DOHH2 (cell line): ENCODE data around the gene CDK14.
"Not testable (repeated sequence)": the region's sequence is repeated elsewhere in the genome, so short reads cannot be mapped to it uniquely, and the experiment has no call there.

ENCODE experiments used
- H3F3A ChIP-seq: fragments of 200-600 bp; sonication (generic), shearing (Covaris generic); 2 replicates; pipeline ENCODE4 v1.6.0; 2016; ENCODE audit warnings: antibody characterized with exemption, mild to moderate bottlenecking; ENCODE audit not compliant: control insufficient read depth, insufficient read depth
- H3K27ac ChIP-seq: fragments of 200-600 bp; sonication (generic); 2 replicates; pipeline ENCODE4 v1.5.1; 2014; ENCODE audit warnings: low read depth, mild to moderate bottlenecking, low read length, moderate library complexity
- H3K27me3 ChIP-seq: fragments of 200-600 bp; sonication (generic); 2 replicates; pipeline ENCODE4 v1.6.1; 2014; ENCODE audit warnings: mild to moderate bottlenecking, low read length, mixed read lengths; ENCODE audit not compliant: control insufficient read depth
- H3K36me3 ChIP-seq: fragments of 200-600 bp; sonication (generic); 2 replicates; pipeline ENCODE4 v1.6.1; 2014; ENCODE audit warnings: mild to moderate bottlenecking, low read length, moderate library complexity, mixed read lengths; ENCODE audit not compliant: control insufficient read depth
- H3K4me1 ChIP-seq: fragments of 200-600 bp; sonication (generic); 2 replicates; pipeline ENCODE4 v1.6.1; 2014; ENCODE audit warnings: mild to moderate bottlenecking, low read length, mixed read lengths; ENCODE audit not compliant: control insufficient read depth
- H3K4me2 ChIP-seq: fragments of 200-600 bp; sonication (generic); 2 replicates; pipeline ENCODE4 v1.6.0; 2014; ENCODE audit warnings: mild to moderate bottlenecking, low read length, moderate library complexity
- H3K4me3 ChIP-seq: fragments of 200-600 bp; sonication (generic); 2 replicates; pipeline ENCODE4 v1.5.1; 2014; ENCODE audit warnings: mild to moderate bottlenecking, low read length, mixed read lengths
- H3K79me2 ChIP-seq: fragments of 200-600 bp; sonication (generic); 2 replicates; pipeline ENCODE4 v1.6.1; 2014; ENCODE audit warnings: mild to moderate bottlenecking, low read length, mixed read lengths; ENCODE audit not compliant: control insufficient read depth
- H3K9me2 ChIP-seq: fragments of 200-600 bp; sonication (generic); replicated peaks from 2 replicates; pipeline ENCODE4 v1.6.1; 2014; ENCODE audit warnings: mild to moderate bottlenecking, low read length, mixed read lengths; ENCODE audit not compliant: control insufficient read depth
- H3K9me3 ChIP-seq: fragments of 200-600 bp; sonication (generic); 2 replicates; pipeline ENCODE4 v1.6.1; 2014; ENCODE audit warnings: antibody characterized with exemption, low read length, mixed read lengths; ENCODE audit not compliant: control insufficient read depth, insufficient read depth
- H4K20me1 ChIP-seq: fragments of 200-600 bp; sonication (generic); 2 replicates; pipeline ENCODE4 v1.6.0; 2014; ENCODE audit warnings: low read depth, mild to moderate bottlenecking, antibody characterized with exemption, low read length, moderate library complexity; ENCODE audit not compliant: control insufficient read depth, insufficient read depth
- CTCF ChIP-seq: fragments of 200-600 bp; sonication (generic); IDR thresholded peaks from one replicate; pipeline ENCODE4 v1.5.1; 2014; ENCODE audit warnings: antibody characterized with exemption, mild to moderate bottlenecking, low read depth, low read length; ENCODE audit not compliant: poor library complexity, severe bottlenecking
- EZH2phosphoT487 ChIP-seq: fragments of 200-600 bp; sonication (generic); IDR thresholded peaks from 2 replicates; pipeline ENCODE4 v1.6.1; 2017; ENCODE audit warnings: borderline replicate concordance, mild to moderate bottlenecking, antibody characterized with exemption, low read length, moderate library complexity, mixed read lengths

CDK14 gene

DNA sequence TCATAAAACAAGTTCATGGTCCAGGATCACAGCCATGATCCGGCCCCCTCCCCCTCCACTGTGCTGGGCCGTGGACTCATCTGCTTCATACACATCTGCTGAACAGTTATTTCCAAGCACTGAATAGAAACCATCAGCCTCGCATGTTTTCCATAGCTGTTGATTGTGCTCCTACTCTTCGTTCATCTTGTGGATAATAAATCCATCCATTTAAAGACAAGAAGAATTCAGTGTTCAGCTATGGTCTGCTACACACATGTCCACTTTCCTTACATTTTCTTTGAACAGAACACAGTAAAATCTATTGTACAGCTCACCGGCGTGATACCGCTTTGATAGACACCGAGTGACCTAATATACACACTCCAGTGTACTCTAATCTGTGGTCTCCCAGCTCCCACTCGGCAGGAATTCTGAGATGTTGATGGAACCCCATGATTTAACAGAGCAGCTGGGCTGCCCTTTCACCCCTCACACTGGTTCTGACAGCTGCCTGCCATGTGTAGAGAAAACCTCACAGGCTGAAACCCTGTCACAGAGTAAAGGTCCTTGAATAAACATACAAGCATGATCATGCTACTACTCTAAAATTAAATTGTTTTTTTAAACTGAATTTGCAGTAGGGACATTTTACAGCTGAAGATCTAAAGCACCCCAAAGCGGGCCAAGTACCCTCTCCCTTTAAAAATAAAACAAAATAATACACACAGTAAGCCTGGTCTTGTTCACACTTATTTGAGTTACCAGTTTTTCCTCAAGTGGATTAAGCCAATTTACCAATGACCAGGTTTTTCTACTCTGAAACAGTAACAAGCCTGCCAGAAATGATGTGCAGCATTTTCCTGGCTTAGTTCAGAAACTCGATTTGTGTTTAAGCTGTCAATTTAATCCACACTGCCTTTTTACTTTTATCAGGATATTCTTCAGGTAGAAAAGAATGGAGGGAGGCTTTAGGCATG, 573.0 kb downstream of the CDK14 start:
- H3K27ac ChIP-seq: no peak overlapping the region

DNA sequence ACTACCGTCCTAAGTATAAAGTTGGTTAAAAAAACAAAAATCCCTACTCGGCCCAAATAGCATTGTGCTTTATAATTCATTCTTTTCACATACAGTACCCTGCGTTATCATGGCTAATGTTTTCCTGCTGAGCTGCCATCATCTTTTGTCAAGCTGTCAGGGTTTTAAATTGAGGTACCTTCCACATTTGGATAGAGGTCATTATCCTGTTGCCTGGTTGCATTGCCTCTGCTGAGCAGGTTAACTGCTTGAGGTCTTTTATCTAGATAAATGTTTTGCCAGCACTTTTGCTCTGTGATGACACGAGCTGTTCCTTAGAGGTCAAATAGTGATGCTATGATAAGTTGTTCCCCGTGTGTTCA, 573.7 kb downstream of the CDK14 start:
- Histone ChIP-seq H3K4me2 (no peak overlapping the region), H3K36me3 (peaks cover 8% of the 10 kb centered on the region; the same call in 1 of the 2 replicates), H3K9me3 (no peaks in the 10 kb centered on the region), H3K9me2 (no peaks in the 10 kb centered on the region), H3K27me3 (no peaks in the 10 kb centered on the region), H3K4me3 (no peak overlapping the region), H3F3A (no peaks in the 10 kb centered on the region), H3K4me1 (peaks cover 12% of the 10 kb centered on the region), H3K27ac (no peak overlapping the region), H3K79me2 (no peaks in the 10 kb centered on the region), H4K20me1 (no peaks in the 10 kb centered on the region)
- TF ChIP-seq EZH2phosphoT487 (no peak), CTCF (no peak)

More for the DNA sequence above, 573.0 kb downstream of the CDK14 start:
- Histone ChIP-seq H3K36me3 (peaks cover 8% of the 10 kb centered on the region; the same call in 1 of the 2 replicates), H3K4me2 (no peak overlapping the region), H3K79me2 (no peaks in the 10 kb centered on the region), H3K27me3 (no peaks in the 10 kb centered on the region), H3K4me3 (no peak overlapping the region), H3K4me1 (peaks cover 18% of the 10 kb centered on the region), H4K20me1 (no peaks in the 10 kb centered on the region), H3K9me2 (no peaks in the 10 kb centered on the region), H3K9me3 (no peaks in the 10 kb centered on the region), H3F3A (no peaks in the 10 kb centered on the region)
- TF ChIP-seq CTCF (no peak), EZH2phosphoT487 (no peak)

DNA sequence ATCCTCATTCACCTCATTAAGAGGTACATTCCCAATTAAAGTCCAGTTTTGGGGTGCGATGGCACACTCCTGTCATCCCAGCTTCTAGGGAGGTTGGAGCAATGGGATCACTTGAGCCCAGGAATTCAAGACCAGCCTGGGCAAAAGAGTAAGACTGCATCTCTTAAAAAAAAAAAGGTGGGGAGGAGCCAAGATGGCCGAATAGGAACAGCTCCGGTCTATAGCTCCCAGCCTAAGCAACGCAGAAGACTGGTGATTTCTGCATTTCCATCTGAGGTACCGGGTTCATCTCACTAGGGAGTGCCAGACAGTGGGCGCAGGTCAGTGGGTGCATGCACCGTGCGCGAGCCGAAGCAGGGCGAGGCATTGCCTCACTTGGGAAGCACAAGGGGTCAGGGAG, 577.1 kb downstream of the CDK14 start:
- H3K4me1 ChIP-seq, H3K36me3 ChIP-seq, H3K9me2 ChIP-seq, H3K4me2 ChIP-seq, H3F3A ChIP-seq, H3K4me3 ChIP-seq, H3K27ac ChIP-seq, H3K27me3 ChIP-seq, H4K20me1 ChIP-seq, H3K9me3 ChIP-seq, H3K79me2 ChIP-seq: not testable (repeated sequence)

GRCh38 chr7:91180746-91181145, 584.6 kb downstream of the CDK14 start:
- Histone ChIP-seq H3F3A (no peaks in the 10 kb centered on the region), H3K79me2 (no peaks in the 10 kb centered on the region), H3K4me2 (no peak overlapping the region), H3K9me3 (no peaks in the 10 kb centered on the region), H3K27ac (no peak overlapping the region), H4K20me1 (no peaks in the 10 kb centered on the region), H3K9me2 (no peaks in the 10 kb centered on the region), H3K27me3 (no peaks in the 10 kb centered on the region), H3K4me1 (no peaks in the 10 kb centered on the region), H3K36me3 (no peaks in the 10 kb centered on the region), H3K4me3 (no peak overlapping the region)
- TF ChIP-seq CTCF: no peak
- no peak for TF ChIP-seq EZH2phosphoT487
